Transverse colon (tissue), 4 donors: Measurements from ENCODE around the gene PGLYRP2. TPM values are rescaled to one million over a fixed set of nuclear protein-coding genes. Genes with fewer than 3 reads are reported as not detected.

Source experiments
- DNase-seq: peaks from one replicate; pipeline ENCODE4 v3.0.0-alpha.2; 2019
- H3K27ac ChIP-seq, 4 donors: fragments of 200-600 bp; sonication (generic); 2 replicates each; pipeline ENCODE4 v1.5.1; 2016 to 2018; ENCODE audit warnings: inconsistent platforms in 4 of 4
- H3K27me3 ChIP-seq: fragments of 200-600 bp; sonication (generic); 2 replicates; pipeline ENCODE4 v1.5.1; 2017; ENCODE audit warnings: inconsistent platforms
- H3K36me3 ChIP-seq, 4 donors: fragments of 200-600 bp; sonication (generic); 2 replicates each; pipeline ENCODE4 v1.5.1; 2017 to 2019; ENCODE audit warnings: inconsistent platforms in 4 of 4
- H3K4me1 ChIP-seq, 4 donors: fragments of 200-600 bp; sonication (generic); 2 replicates each; pipeline ENCODE4 v1.5.1; 2017 to 2020; ENCODE audit warnings: inconsistent platforms in 4 of 4
- H3K4me3 ChIP-seq, 4 donors: fragments of 200-600 bp; sonication (generic); 1 replicate in 1 of 4; 2 replicates in 3 of 4; pipeline versions ENCODE4 v1.5.1 to v1.6.1; 2017 to 2019; ENCODE audit warnings: inconsistent platforms in 4 of 4
- H3K9me3 ChIP-seq, 2 donors: fragments of 200-600 bp; sonication (generic); 2 replicates each; pipeline ENCODE4 v1.5.1; 2017 to 2019; ENCODE audit warnings: inconsistent platforms in 2 of 2
- CTCF ChIP-seq, 5 experiments: fragments of 200-600 bp in 3 of 5; fragments of 450-650 bp in 2 of 5; sonication (generic) in 3 of 5; IDR thresholded peaks; 1 replicate in 2 of 5; 2 replicates in 3 of 5; pipeline ENCODE4 v1.5.1; 2016 to 2017; ENCODE audit warnings: antibody characterized with exemption in 5 of 5, inconsistent platforms in 3 of 5, mild to moderate bottlenecking in 2 of 5, moderate library complexity in 1 of 5
- EP300 ChIP-seq: sonication (generic); formaldehyde crosslinking; IDR thresholded peaks from one replicate; pipeline ENCODE4 v1.6.1; 2017; ENCODE audit warnings: antibody characterized with exemption, low read depth
- POLR2A ChIP-seq: fragments of 450-650 bp; IDR thresholded peaks from one replicate; pipeline ENCODE4 v1.6.1; 2016; ENCODE audit warnings: antibody characterized with exemption, mild to moderate bottlenecking, moderate library complexity
- POLR2AphosphoS5 ChIP-seq, 3 donors: sonication (generic); formaldehyde crosslinking; IDR thresholded peaks; one replicate each; pipeline ENCODE4 v1.6.1; 2016; ENCODE audit warnings: antibody characterized with exemption in 3 of 3
- WGBS, 2 donors: methylation state at CpG; one replicate each; pipeline ENCODE4 v1.1.5; 2018; ENCODE audit warnings: low coverage in 1 of 2; 5-methylcytosine and 5-hydroxymethylcytosine counted together
- in situ Hi-C, 4 donors: fragments of 200-750 bp; cut with MboI; loops; one replicate each; pipeline versions ENCODE4 v1.15.0 to v1.15.1; 2017; ENCODE audit warnings: low sequenced_read_pairs in 3 of 4, low pct_ligation_motif_present in 1 of 4, low pct_unique_long_range_greater_than_20kb in 1 of 4
- intact Hi-C: fragments of 100-400 bp; cut with DNase I; formaldehyde crosslinking; loops from one replicate; pipeline ENCODE4 v1.15.1; 2023; ENCODE audit warnings: low total_unique reads
- total RNA-seq, 4 donors: library from RNA; depleted of rRNA; stranded (reverse); fragments of >200 nt; gene quantifications; one replicate each; pipeline ENCODE4 v1.1.0, GENCODE V29; 2016

The PGLYRP2 gene
- total RNA-seq, 4 donors from 2014 or later = not detected

- Histone ChIP-seq H3K4me3 (no peak overlapping the region), H3K9me3 (no peaks in the 10 kb centered on the region), H3K4me1 (peaks cover 0 to 4% (median 3%) of the 10 kb centered on the region in 4 donors), H3K36me3 (no peaks in the 10 kb centered on the region), H3K27ac (no peak overlapping the region), H3K27me3 (no peaks in the 10 kb centered on the region)
- TF ChIP-seq EP300 (no peak), CTCF (IDR thresholded peaks at IDR 0.05) (no peak), POLR2AphosphoS5 (IDR thresholded peaks at IDR 0.05) (no peak), POLR2A (no peak)
- intact Hi-C loops (no loop called here), in situ Hi-C loops (loop anchor here in 1 of 4 donors (25.0 kb wide), 1 partner anchor 182 kb away; no protein-coding TSS in a partner anchor)
- WGBS, 2 donors = 92 to 94% methylated on average over 2 to 10 of the region's 10 CpGs
- no peak for DNase-seq
Measured at GRCh38 chr19:15443838-15444237, 35.5 kb downstream of the PGLYRP2 start.

- no peak overlapping the region for H3K27ac ChIP-seq
- H3K4me1 ChIP-seq = no peaks in the 10 kb centered on the region
- in situ Hi-C loops = loop anchor here in 1 of 4 donors (25.0 kb wide), 1 partner anchor 181 kb away; no protein-coding TSS in a partner anchor
- no peaks in the 10 kb centered on the region for H3K27me3 ChIP-seq
- WGBS, 2 donors = 75 to 100% methylated on average over 2 to 3 of the region's 3 CpGs
- no peak for DNase-seq
- no peak overlapping the region for H3K4me3 ChIP-seq
- no peaks in the 10 kb centered on the region for H3K36me3 ChIP-seq
- intact Hi-C loops = no loop called here
- no peak for TF ChIP-seq POLR2A
- no peaks in the 10 kb centered on the region for H3K9me3 ChIP-seq
Measured at GRCh38 chr19:15443325-15443724, 36.0 kb downstream of the PGLYRP2 start.

GRCh38 chr19:15442142-15442920, 37.0 kb downstream of the PGLYRP2 start:
- in situ Hi-C loops (loop anchor here in 1 of 4 donors (25.0 kb wide), 1 partner anchor 180 kb away; no protein-coding TSS in a partner anchor), intact Hi-C loops (no loop called here)
- DNase-seq = no peak
- H3K36me3 ChIP-seq = no peaks in the 10 kb centered on the region
- H3K27me3 ChIP-seq = no peaks in the 10 kb centered on the region
- TF ChIP-seq POLR2A (no peak), EP300 (no peak), CTCF (IDR thresholded peaks at IDR 0.05) (no peak), POLR2AphosphoS5 (IDR thresholded peaks at IDR 0.05) (no peak)
- H3K4me1 ChIP-seq = peaks cover 0 to 6% (median 0%) of the 10 kb centered on the region in 4 donors
- H3K27ac ChIP-seq = no peak overlapping the region
- no peak overlapping the region for H3K4me3 ChIP-seq
- H3K9me3 ChIP-seq = no peaks in the 10 kb centered on the region
- WGBS, 2 donors = 80 to 91% methylated on average over 1 to 13 of the region's 13 CpGs

GRCh38 chr19:15441317-15441716, 38.0 kb downstream of the PGLYRP2 start:
- no peaks in the 10 kb centered on the region for H3K9me3 ChIP-seq
- TF ChIP-seq POLR2AphosphoS5 (IDR thresholded peaks at IDR 0.05) (no peak), CTCF (IDR thresholded peaks at IDR 0.05) (no peak), POLR2A (no peak), EP300 (no peak)
- no peaks in the 10 kb centered on the region for H3K36me3 ChIP-seq
- no peak for DNase-seq
- in situ Hi-C loops (loop anchor here in 1 of 4 donors (25.0 kb wide), 1 partner anchor 179 kb away; no protein-coding TSS in a partner anchor), intact Hi-C loops (no loop called here)
- no peak overlapping the region for H3K27ac ChIP-seq
- 64 to 80% methylated on average over 1 to 3 of the region's 3 CpGs for WGBS, 2 donors
- H3K4me3 ChIP-seq = no peak overlapping the region
- H3K27me3 ChIP-seq = no peaks in the 10 kb centered on the region
- H3K4me1 ChIP-seq = peaks cover 0 to 6% (median 0%) of the 10 kb centered on the region in 4 donors
